MG63 (cell line): ENCODE measurements around the gene GPER1. TPM values are rescaled to one million over a fixed set of nuclear protein-coding genes. Genes with fewer than 3 reads are reported as not detected.

Source experiments
- DNase-seq: peaks from one replicate; pipeline ENCODE4 v3.0.0-alpha.2; 2020
- H3K27me3 ChIP-seq: fragments of 250-450 bp; sonication (Bioruptor Pico); 2 replicates; pipeline ENCODE4 v1.5.1; 2020; ENCODE audit warnings: mild to moderate bottlenecking, moderate library complexity
- H3K36me3 ChIP-seq: fragments of 250-450 bp; sonication (Bioruptor Pico); 2 replicates; pipeline ENCODE4 v1.5.1; 2020; ENCODE audit warnings: mild to moderate bottlenecking, moderate library complexity
- H3K4me3 ChIP-seq: fragments of 250-450 bp; sonication (Bioruptor Pico); 2 replicates; pipeline ENCODE4 v1.5.1; 2020; ENCODE audit warnings: mild to moderate bottlenecking, moderate library complexity
- H3K9me3 ChIP-seq: fragments of 250-450 bp; sonication (Bioruptor Pico); 2 replicates; pipeline ENCODE4 v1.5.1; 2020; ENCODE audit warnings: mild to moderate bottlenecking, moderate library complexity
- total RNA-seq: library from RNA; depleted of rRNA; stranded (reverse); fragments of >200 nt; shearing (Covaris generic); gene quantifications from 2 replicates; pipeline ENCODE4 v1.2.3, GENCODE V29; 2014; ENCODE audit warnings: low replicate concordance

GPER1 gene
- total RNA-seq, 1 experiment from 2014 or later, result 2.2 TPM

DNA sequence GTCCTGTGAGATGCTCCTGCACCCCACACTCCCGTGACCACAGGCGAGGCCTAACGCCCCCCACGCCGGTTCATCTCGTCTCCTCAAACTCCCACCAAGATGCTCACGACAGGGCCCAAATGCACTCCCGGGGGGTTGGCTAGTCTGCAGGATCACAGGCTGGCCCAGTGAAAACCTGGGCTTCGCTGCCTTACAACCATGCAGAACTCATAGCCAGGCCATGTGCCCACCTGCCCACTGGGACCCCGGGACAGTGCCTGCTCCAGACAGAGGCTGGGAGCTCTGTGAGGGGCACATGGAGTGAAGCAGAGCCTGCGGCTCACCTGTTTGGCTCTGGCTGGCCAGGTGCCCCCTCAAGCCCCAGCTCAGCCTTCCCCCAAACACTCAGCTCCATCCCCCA is 9.4 kb upstream of the GPER1 start:
- Histone ChIP-seq H3K9me3 (no peaks in the 10 kb centered on the region), H3K36me3 (no peaks in the 10 kb centered on the region), H3K4me3 (no peak overlapping the region), H3K27me3 (no peaks in the 10 kb centered on the region)
- DNase-seq, result no peak

DNA sequence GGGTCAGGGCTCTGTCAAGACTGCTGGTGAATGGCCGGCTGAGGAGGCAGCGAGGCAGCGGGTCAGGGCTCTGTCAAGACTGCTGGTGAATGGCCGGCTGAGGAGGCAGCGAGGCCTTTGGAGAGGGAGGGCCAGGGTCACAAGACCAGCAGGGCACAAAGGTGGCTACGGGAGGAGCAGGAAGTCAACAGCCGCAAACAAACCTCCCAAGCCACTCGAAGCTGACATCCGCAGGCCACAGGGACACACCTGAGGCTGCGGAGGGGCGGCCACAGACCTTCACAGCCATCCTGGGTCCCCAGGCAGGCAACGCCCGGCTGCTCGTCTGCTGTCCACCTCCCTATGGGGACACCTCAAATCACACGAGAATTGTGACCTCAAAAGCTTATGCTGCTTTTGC is 8.9 kb upstream of the GPER1 start:
- DNase-seq, result no peak
- H3K27me3 ChIP-seq, result no peaks in the 10 kb centered on the region
- H3K4me3 ChIP-seq, result no peak overlapping the region
- H3K9me3 ChIP-seq, result no peaks in the 10 kb centered on the region
- no peaks in the 10 kb centered on the region for H3K36me3 ChIP-seq

DNA sequence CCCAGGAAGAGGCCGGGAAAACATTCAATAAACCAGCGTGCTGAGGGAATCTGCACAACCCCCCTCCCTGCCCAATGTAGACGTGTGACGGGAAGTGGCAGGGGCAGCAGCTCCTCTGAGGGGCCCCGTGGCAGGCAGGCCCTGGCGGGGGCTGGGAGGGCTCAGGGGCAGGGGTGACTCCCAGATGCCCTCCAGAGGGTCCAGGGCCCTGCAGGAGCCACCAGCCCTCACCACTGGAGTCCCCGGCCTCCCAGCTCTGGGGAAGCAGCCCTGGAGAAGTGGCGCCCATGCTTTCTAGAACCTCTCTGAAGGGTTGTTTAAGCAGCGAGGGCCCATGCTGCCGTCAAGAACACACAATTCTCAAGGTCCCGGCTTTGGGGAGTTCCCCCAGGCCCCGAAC is 8.4 kb upstream of the GPER1 start:
- no peak for DNase-seq
- no peaks in the 10 kb centered on the region for H3K27me3 ChIP-seq
- H3K4me3 ChIP-seq, result no peak overlapping the region
- no peaks in the 10 kb centered on the region for H3K9me3 ChIP-seq
- no peaks in the 10 kb centered on the region for H3K36me3 ChIP-seq

DNA sequence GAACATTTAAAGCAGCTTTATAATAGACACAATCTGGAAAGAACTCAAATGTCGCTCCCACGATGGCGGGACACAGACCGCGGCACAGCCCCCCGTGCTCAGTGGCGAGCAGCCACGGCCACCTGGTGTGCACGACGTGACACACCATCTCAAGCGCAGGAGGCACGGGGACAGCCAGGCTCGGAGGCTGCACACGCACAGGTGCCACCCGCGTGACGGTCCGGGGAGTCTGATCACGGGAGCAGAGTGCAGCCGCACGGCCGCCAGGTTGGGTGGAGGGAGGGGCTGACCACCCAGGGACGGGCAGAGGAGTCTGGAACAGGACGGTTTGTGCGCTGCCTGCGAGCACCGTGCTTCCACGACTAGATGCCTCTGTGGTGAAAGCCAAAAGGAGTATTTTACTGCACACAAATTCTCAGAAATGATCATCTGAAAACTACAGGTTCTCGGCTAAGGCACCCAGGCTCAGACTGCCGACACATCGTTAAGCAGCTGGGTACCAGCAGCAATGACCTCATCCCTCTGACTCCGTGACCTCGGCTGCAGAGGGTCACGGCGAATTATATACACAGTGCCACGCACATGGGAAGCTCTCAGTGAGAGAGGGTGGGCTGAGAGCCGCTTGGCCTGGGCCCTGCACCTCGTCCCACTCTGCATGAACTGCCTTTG is 7.5 kb upstream of the GPER1 start:
- H3K27me3 ChIP-seq, result no peaks in the 10 kb centered on the region
- no peaks in the 10 kb centered on the region for H3K36me3 ChIP-seq
- no peak for DNase-seq
- H3K4me3 ChIP-seq, result no peak overlapping the region
- H3K9me3 ChIP-seq, result no peaks in the 10 kb centered on the region

DNA sequence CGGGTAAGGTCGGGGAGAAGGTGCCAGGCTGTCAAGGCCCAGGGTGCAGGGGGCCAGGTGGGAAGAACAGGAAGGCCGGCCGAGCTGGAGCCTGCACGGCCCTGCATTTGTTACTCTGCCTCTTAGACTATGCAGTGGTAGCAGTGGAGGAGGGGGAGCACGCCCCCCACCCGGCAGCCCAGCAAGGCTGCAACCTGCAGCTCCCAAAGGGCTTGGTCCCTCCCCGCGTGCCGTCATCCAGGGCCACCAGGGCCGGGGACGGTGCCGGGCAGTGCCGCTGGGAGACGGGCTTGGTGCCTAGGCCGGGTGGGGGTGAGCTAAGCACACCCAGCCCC is 7.0 kb upstream of the GPER1 start:
- Histone ChIP-seq H3K9me3 (no peaks in the 10 kb centered on the region), H3K36me3 (no peaks in the 10 kb centered on the region), H3K27me3 (no peaks in the 10 kb centered on the region), H3K4me3 (no peak overlapping the region)
- no peak for DNase-seq

DNA sequence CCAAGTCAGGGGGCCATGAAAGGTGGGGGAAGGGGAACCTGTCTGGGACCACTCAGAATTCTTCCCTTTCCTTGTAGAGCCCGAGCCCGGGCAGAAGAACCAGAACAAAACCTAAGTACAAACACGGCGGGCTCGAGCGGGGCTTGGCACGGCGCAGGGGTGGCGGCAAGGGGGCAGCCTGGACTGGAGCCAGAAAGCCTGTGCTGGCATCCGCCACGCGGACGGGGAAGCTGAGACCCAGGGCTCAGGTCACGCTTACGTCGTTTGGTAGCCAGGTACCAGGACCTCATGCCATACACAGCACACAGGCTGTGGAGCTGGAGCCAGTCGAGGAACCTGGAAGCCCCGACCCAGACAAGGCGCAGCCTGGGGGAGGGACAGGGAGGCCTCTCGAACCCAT is 6.6 kb upstream of the GPER1 start:
- H3K27me3 ChIP-seq, result no peaks in the 10 kb centered on the region
- H3K36me3 ChIP-seq, result no peaks in the 10 kb centered on the region
- no peak for DNase-seq
- H3K9me3 ChIP-seq, result no peaks in the 10 kb centered on the region
- H3K4me3 ChIP-seq, result no peak overlapping the region

DNA sequence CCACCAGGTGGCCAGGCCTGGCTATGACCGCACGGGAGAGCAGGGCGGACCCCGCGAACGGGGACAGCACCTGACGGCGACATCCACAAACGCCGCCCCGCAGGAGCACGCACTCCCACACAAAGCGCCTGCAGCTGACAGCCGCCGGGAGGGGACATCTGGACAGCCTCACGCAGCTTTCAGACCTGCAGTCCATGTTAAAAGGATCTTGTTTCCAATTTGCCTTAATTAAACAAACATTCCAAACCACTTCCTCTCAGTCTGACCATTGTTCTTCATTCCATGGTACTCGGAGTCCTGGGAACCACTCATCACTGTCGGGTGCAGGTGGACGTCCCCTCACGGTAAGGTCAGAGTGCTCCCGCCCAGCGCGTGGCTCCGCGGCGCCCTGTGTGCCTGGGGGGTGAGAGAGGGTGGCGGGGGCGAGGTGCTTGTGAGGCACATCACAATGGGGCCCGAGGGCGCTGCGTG is 5.9 kb upstream of the GPER1 start:
- H3K9me3 ChIP-seq, result no peaks in the 10 kb centered on the region
- no peak overlapping the region for H3K4me3 ChIP-seq
- no peaks in the 10 kb centered on the region for H3K27me3 ChIP-seq
- no peaks in the 10 kb centered on the region for H3K36me3 ChIP-seq
- DNase-seq, result no peak

DNA sequence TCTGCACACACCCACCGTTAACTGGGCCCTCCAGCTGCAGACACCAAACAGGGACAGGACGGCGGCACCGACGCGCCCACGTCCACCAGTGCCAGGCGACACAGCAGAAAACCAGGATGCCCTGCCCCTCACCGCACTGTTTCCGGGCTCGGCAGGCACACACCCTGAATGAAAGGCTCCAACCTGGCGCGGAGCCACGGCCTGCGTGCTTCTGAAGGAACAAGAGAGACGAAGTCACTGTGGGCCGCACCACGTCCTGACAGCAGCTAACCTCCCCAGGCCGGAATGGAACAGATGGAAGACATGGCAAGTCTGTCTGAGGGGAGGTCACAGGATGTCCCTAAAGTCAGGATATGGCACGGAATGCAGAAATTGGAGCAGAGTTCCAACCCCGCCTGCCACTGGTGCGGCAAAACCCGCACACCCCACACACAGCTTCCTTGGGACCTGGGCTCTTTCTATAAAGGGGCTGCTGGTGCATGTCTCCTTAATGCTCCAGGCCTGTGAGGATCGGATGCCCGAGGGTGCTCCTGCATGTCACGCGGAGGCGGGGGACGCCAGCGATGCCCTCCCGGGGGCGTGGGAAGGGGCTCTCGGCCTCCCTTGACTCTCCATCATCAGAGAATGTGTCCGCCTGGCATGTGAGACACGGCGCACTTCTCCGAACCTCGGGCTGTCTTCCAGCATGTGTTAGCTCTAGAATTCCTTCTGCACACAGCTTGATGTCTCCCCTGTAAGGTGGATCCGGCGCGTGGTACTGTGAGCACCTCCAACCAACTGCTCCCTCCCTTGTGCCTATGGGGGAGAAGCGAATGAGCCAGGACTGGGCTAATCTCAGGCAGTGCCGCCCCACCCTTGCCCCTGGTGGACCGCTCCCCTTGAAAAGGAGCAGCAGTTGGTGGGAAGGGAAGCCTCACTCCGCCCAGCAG is 3.9 kb upstream of the GPER1 start:
- H3K9me3 ChIP-seq, result no peaks in the 10 kb centered on the region
- no peak for DNase-seq
- H3K27me3 ChIP-seq, result no peaks in the 10 kb centered on the region
- no peak overlapping the region for H3K4me3 ChIP-seq
- H3K36me3 ChIP-seq, result no peaks in the 10 kb centered on the region

DNA sequence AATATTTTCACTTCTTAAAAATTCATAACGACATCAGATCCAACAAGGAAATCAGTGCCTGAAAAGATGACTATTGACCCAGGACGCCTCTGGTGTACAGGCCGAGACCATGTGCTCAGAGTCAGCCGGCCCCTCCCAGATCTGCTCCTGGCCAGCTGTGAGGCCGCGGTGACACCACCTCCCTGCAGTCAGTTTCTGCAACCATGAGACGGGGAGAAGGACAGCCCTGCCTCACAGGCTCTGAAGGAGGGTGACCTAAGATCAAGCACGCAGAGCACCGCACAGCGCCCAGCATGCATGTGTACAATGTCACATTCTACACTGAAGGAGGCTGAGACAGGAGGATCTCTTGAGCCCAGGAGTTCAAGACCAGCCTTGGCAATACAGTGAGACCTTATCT is 2.6 kb upstream of the GPER1 start:
- no peak for DNase-seq
- no peaks in the 10 kb centered on the region for H3K27me3 ChIP-seq

DNA sequence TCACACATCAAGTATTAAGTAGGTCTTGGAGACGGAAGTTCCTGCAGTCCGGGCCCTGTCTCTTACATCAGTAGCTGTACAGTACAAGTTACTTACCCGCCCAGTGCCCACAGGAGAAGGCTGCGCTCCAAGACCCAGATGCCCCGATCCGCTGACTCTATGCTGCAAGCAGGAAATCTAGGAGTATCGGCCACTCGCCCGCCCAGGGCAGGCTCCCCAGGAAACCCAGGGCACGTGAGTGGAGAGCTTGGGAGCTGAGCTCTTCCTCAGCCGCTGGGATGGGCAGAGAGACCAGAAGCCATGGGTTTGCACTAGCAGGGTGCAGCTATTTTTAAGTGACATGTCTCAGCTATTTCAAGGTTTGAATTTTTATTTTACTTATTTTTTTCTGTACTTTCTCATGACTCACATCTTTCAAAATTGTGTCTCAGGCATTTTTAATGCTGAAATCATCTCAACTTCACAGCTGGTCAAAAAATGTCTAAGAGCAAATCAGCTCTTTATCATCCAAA is 1.9 kb upstream of the GPER1 start:
- no peak for DNase-seq
- Histone ChIP-seq H3K27me3 (no peaks in the 10 kb centered on the region), H3K4me3 (no peak overlapping the region), H3K36me3 (no peaks in the 10 kb centered on the region), H3K9me3 (no peaks in the 10 kb centered on the region)

More for the DNA sequence above, 2.6 kb upstream of the GPER1 start:
- H3K36me3 ChIP-seq, result no peaks in the 10 kb centered on the region
- no peak overlapping the region for H3K4me3 ChIP-seq
- no peaks in the 10 kb centered on the region for H3K9me3 ChIP-seq

DNA sequence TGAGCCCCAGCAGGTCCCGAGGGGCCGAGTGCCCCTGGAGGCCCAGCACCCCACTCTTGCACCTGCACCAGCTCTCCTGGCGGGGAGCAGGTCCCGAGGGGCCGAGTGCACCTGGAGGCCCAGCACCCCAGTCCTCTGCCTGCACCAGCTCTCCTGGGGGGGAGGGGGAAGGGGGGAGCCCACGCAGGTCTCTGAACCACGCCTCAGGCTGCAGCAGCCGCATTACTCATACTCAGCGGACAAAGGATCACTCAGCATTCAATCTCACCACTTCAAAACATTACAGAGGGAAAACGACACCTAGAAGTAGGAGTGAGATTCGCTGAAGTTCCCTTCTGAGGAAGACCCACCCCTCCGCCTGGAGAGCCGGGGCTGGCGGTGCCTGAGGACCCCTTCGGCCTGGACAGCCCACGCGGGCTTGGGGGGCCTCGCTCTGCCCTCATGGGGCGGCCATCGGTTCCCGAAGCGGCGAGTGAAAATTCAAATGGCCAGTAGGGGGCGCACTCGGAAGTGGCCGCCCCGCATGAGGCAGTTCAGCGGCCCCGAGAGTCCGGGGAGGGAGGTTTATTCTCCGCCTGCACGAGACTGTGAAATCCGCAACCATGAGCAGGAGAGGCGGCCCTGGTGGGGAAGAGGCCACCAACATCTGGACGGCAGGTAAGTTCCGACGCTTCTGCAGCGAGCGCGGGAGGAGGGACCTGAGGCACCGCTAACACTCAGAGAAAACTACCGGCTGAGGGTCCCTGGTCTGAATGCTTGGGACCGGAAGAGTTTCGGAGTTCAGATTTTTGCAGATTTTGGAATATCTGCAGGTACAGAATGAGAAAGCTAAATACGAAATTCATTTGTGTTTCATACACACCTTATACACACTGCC is 1.1 kb upstream of the GPER1 start:
- peak; percentile 69 for DNase-seq
- H3K36me3 ChIP-seq, result no peaks in the 10 kb centered on the region
- peak overlapping the region; percentile 46 for H3K4me3 ChIP-seq
- no peaks in the 10 kb centered on the region for H3K9me3 ChIP-seq
- no peaks in the 10 kb centered on the region for H3K27me3 ChIP-seq

DNA sequence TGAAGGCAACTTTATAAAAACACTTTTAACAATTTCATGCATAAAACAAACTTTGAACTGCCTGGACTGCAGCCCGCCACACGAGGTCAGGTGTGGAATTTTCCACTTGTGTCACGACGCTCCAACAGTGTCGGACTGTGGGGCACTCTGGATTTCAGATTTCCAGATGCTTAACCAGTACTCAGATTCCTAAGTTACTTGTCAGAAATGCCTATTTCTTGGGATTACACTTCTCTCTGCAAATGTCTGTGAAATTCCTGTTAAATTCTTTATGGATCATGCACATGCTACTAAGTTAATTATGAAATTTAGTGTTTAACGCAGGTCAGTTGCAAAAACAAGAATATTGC is 473 bp upstream of the GPER1 start:
- H3K4me3 ChIP-seq, result peak overlapping the region; percentile 46
- H3K27me3 ChIP-seq, result no peaks in the 10 kb centered on the region
- no peaks in the 10 kb centered on the region for H3K36me3 ChIP-seq
- H3K9me3 ChIP-seq, result no peaks in the 10 kb centered on the region
- no peak for DNase-seq

DNA sequence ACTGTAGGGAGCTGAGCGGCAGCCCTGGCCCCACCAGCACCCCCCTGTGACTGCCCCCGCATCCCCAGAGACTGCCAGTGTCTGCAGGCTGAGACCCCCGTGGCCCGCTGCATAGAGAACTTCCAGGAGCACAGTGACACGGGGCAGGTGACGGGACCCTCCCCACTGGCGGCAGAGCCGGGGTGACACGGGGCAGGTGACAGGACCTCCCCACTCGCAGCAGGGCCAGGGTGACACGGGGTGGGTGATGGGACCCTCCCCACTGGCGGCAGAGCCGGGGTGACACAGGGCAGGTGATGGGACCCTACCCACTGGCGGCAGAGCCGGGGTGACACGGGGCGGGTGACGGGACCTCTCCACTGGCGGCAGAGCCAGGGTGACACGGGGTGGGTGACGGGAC is 2.3 kb downstream of the GPER1 start:
- Histone ChIP-seq H3K4me3 (no peak overlapping the region), H3K9me3 (no peaks in the 10 kb centered on the region), H3K27me3 (no peaks in the 10 kb centered on the region), H3K36me3 (no peaks in the 10 kb centered on the region; the same call in 1 of the 2 replicates)
- no peak for DNase-seq

DNA sequence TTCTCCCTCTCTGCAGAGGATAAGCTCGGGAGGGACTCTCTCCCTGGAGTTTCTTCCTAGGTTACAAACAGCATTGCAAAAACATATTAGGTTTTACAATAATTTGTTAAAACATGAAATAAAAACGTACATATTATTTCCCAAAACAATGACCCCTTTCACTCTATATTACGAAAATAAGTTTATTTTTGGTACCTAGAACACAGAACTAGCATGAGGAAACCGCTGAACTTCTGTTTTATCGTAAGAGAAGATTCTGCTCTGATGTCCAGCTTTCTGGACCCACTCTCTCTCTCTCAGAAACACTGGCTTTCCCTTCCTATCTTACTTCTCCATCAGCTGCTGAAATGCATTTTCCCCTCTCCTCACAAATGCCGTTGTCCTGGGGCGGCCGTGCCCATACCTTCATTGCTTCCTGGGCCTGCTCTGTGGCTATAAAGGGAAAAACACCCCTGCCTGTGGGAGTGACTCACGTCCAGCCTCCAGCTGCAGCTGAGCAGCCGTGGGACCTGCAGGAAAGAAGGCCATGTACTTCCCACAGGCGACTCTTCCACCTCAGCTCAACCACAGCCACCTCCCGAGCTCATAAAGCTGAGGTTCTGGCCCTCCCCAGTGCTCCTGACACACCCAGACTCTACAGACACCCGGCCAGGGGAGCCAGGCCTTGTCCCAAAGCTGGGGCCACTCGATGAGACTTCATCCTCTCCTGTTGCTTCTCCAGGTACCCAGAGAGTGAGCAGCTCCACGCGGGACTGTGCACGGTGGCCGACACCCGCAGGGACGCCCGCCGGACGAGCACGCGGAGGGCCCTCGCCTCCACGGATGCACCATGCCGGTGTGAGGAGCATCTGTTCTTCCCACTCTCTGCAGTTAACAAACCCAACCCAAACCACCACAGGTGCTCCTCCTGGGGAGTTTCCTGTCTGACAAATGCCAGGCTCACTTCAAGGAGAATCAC is 3.1 kb downstream of the GPER1 start:
- H3K9me3 ChIP-seq, result no peaks in the 10 kb centered on the region
- H3K27me3 ChIP-seq, result no peaks in the 10 kb centered on the region
- no peak for DNase-seq
- H3K36me3 ChIP-seq, result no peaks in the 10 kb centered on the region; the same call in 1 of the 2 replicates
- no peak overlapping the region for H3K4me3 ChIP-seq

DNA sequence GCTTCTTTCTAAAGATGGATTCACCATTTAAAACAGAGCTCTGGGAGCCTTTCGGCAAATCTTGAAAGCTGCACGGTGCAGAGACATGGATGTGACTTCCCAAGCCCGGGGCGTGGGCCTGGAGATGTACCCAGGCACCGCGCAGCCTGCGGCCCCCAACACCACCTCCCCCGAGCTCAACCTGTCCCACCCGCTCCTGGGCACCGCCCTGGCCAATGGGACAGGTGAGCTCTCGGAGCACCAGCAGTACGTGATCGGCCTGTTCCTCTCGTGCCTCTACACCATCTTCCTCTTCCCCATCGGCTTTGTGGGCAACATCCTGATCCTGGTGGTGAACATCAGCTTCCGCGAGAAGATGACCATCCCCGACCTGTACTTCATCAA is 3.7 kb downstream of the GPER1 start:
- DNase-seq, result no peak
- Histone ChIP-seq H3K36me3 (no peaks in the 10 kb centered on the region; the same call in 1 of the 2 replicates), H3K9me3 (no peaks in the 10 kb centered on the region), H3K4me3 (no peak overlapping the region), H3K27me3 (no peaks in the 10 kb centered on the region)

DNA sequence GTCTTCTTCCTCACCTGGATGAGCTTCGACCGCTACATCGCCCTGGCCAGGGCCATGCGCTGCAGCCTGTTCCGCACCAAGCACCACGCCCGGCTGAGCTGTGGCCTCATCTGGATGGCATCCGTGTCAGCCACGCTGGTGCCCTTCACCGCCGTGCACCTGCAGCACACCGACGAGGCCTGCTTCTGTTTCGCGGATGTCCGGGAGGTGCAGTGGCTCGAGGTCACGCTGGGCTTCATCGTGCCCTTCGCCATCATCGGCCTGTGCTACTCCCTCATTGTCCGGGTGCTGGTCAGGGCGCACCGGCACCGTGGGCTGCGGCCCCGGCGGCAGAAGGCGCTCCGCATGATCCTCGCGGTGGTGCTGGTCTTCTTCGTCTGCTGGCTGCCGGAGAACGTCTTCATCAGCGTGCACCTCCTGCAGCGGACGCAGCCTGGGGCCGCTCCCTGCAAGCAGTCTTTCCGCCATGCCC is 4.3 kb downstream of the GPER1 start:
- DNase-seq, result no peak
- no peaks in the 10 kb centered on the region for H3K9me3 ChIP-seq
- no peaks in the 10 kb centered on the region; the same call in 1 of the 2 replicates for H3K36me3 ChIP-seq

More for the DNA sequence above, 4.3 kb downstream of the GPER1 start:
- H3K27me3 ChIP-seq, result no peaks in the 10 kb centered on the region
- no peak overlapping the region for H3K4me3 ChIP-seq
